Endothelial cell (in vitro differentiated cells): ENCODE measurements around the gene ARHGEF25. TPM values are rescaled to one million over a fixed set of nuclear protein-coding genes. Genes with fewer than 3 reads are reported as not detected.
A peak's percentile ranks its signal among the peaks of the same experiment; 100 is the strongest.

Source experiments
- DNase-seq: peaks from one replicate; pipeline ENCODE4 v3.0.0; 2021; ENCODE audit warnings: low spot score
- H3K27ac Mint-ChIP-seq: one replicate; pipeline ENCODE4 v1.8.0; 2021; ENCODE audit warnings: mixed read lengths, inconsistent platforms; ENCODE audit not compliant: unreplicated experiment
- H3K27me3 Mint-ChIP-seq: one replicate; pipeline ENCODE4 v1.8.0; 2021; ENCODE audit warnings: mild to moderate bottlenecking, moderate library complexity, mixed read lengths, inconsistent platforms; ENCODE audit not compliant: unreplicated experiment
- H3K36me3 Mint-ChIP-seq: one replicate; pipeline ENCODE4 v1.8.0; 2021; ENCODE audit warnings: mild to moderate bottlenecking, low read depth, mixed read lengths, inconsistent platforms; ENCODE audit not compliant: unreplicated experiment
- H3K4me1 Mint-ChIP-seq: one replicate; pipeline ENCODE4 v1.8.0; 2021; ENCODE audit warnings: mild to moderate bottlenecking, mixed read lengths, inconsistent platforms; ENCODE audit not compliant: unreplicated experiment
- H3K4me3 Mint-ChIP-seq: one replicate; pipeline ENCODE4 v1.8.0; 2021; ENCODE audit warnings: mild to moderate bottlenecking, mixed read lengths, inconsistent platforms; ENCODE audit not compliant: unreplicated experiment
- H3K9me3 Mint-ChIP-seq: one replicate; pipeline ENCODE4 v1.8.0; 2021; ENCODE audit warnings: mixed read lengths, inconsistent platforms; ENCODE audit not compliant: unreplicated experiment
- CTCF ChIP-seq: fragments of 200-600 bp; sonication (generic); IDR thresholded peaks from one replicate; pipeline ENCODE4 v1.5.0; 2021; ENCODE audit warnings: antibody characterized with exemption; ENCODE audit not compliant: unreplicated experiment
- total RNA-seq: library from RNA; stranded (reverse); fragmentation: NEBNext Ultra II Directional; extraction: Animal tissue kit (Norgen Biotek cat#: 25700); gene quantifications from one replicate; pipeline ENCODE4 v1.2.1, GENCODE V29; 2021; ENCODE audit not compliant: unreplicated experiment

Gene ARHGEF25
- total RNA-seq, 1 donor from 2014 or later, result 20.0 TPM

- H3K4me3 Mint-ChIP-seq, result no peak overlapping the region
- no peak overlapping the region for H3K27ac Mint-ChIP-seq
- no peaks in the 10 kb centered on the region for H3K9me3 Mint-ChIP-seq
- no peak for TF ChIP-seq CTCF
- H3K36me3 Mint-ChIP-seq, result peaks cover 49% of the 10 kb centered on the region
- no peak for DNase-seq
- peaks cover 20% of the 10 kb centered on the region for H3K4me1 Mint-ChIP-seq
- peaks cover 13% of the 10 kb centered on the region for H3K27me3 Mint-ChIP-seq
Measured at GRCh38 chr12:57603324-57603723, 7.9 kb upstream of the ARHGEF25 start.

- DNase-seq, result no peak
- Mint-ChIP-seq H3K36me3 (peaks cover 44% of the 10 kb centered on the region), H3K4me3 (peak overlapping the region; percentile 84), H3K27ac (peak overlapping the region; percentile 89), H3K9me3 (no peaks in the 10 kb centered on the region), H3K27me3 (peaks cover 13% of the 10 kb centered on the region), H3K4me1 (peaks cover 20% of the 10 kb centered on the region)
- no peak for TF ChIP-seq CTCF
Measured at GRCh38 chr12:57603815-57604453, 7.3 kb upstream of the ARHGEF25 start.

GRCh38 chr12:57604454-57604991 is 6.7 kb upstream of the ARHGEF25 start, which contains the start of gene DTX3:
DTX3 (plus strand) TSS chr12:57604824; CDS start chr12:57606518, 1,694 bp downstream.
- no peak for DNase-seq
- no peaks in the 10 kb centered on the region for H3K9me3 Mint-ChIP-seq
- H3K4me1 Mint-ChIP-seq, result peaks cover 20% of the 10 kb centered on the region
- peak within 1 kb of the TSS; percentile 89 for H3K27ac Mint-ChIP-seq
- H3K36me3 Mint-ChIP-seq, result peaks cover 38% of the 10 kb centered on the region
- peak within 1 kb of the TSS; percentile 93 for H3K4me3 Mint-ChIP-seq
- peaks cover 14% of the 10 kb centered on the region for H3K27me3 Mint-ChIP-seq
- TF ChIP-seq CTCF, result no peak

- Mint-ChIP-seq H3K9me3 (no peaks in the 10 kb centered on the region), H3K36me3 (peaks cover 33% of the 10 kb centered on the region), H3K4me1 (peaks cover 20% of the 10 kb centered on the region), H3K27ac (peak overlapping the region; percentile 89), H3K27me3 (peaks cover 14% of the 10 kb centered on the region), H3K4me3 (peak overlapping the region; percentile 93)
- DNase-seq, result no peak
- TF ChIP-seq CTCF, result no peak
Measured at GRCh38 chr12:57604992-57605810, 6.0 kb upstream of the ARHGEF25 start.
